ENCODE results near the gene ZBTB20. TPM values are rescaled to one million over a fixed set of nuclear protein-coding genes. Genes with fewer than 3 reads are reported as not detected.

ZBTB20 gene
- total RNA-seq, 5 donors from 2014 or later (not counting 1 experiment from before 2014, with no cell fraction given) = 43.1 to 80.7 (median 48.4) TPM

- WGBS (ENCODE audit: insufficient coverage) = 100% methylated on average over 2 of the region's 3 CpGs
- POLR2A ChIA-PET = no interaction called here
- no peaks in the 10 kb centered on the region for H3K27me3 Mint-ChIP-seq
Measured at GRCh38 chr3:114848643-114849350, 298.3 kb downstream of the ZBTB20 start.

GRCh38 chr3:114848082-114848481, 299.0 kb downstream of the ZBTB20 start:
- no peak for DNase-seq
- no peaks in the 10 kb centered on the region for H3K27me3 Mint-ChIP-seq
- Histone ChIP-seq H3K4me3 (ENCODE audit: control insufficient read depth in 1 of 2, extremely low read depth in 1 of 2, low read length in 1 of 2) (no peak overlapping the region), H3K36me3 (ENCODE audit: control insufficient read depth in 2 of 2, extremely low read depth in 1 of 2, insufficient read depth in 1 of 2, low read length in 1 of 2) (no peaks in the 10 kb centered on the region), H3K9me3 (no peaks in the 10 kb centered on the region), H3K27me3 (replicated peaks in 1 of 2; ENCODE audit: control insufficient read depth in 2 of 2, extremely low read depth in 1 of 2, insufficient read depth in 2 of 2, low read length in 1 of 2) (no peaks in the 10 kb centered on the region), H3K27ac (ENCODE audit: low read length) (no peak overlapping the region), H3K4me1 (ENCODE audit: control insufficient read depth in 1 of 2, extremely low read depth in 1 of 2, insufficient read depth in 2 of 2, low read length in 2 of 2) (no peaks in the 10 kb centered on the region)
- H3K4me1 Mint-ChIP-seq = peaks cover 0 to 6% (median 5%) of the 10 kb centered on the region in 3 donors
- H3K27ac Mint-ChIP-seq = no peak overlapping the region
- peaks cover 12% of the 10 kb centered on the region for H3K36me3 Mint-ChIP-seq
- POLR2A ChIA-PET = no interaction called here
- ATAC-seq (replicated peaks in 1 of 4) = no peak
- CTCF ChIA-PET = no interaction called here
- H3K9me3 Mint-ChIP-seq = no peaks in the 10 kb centered on the region
- no peak overlapping the region for H3K4me3 Mint-ChIP-seq
- WGBS (ENCODE audit: insufficient coverage) = 93% methylated on average over 2 of the region's 7 CpGs

More at GRCh38 chr3:114848643-114849350, 298.3 kb downstream of the ZBTB20 start:
- Mint-ChIP-seq H3K9me3 (no peaks in the 10 kb centered on the region), H3K27ac (no peak overlapping the region), H3K4me1 (peaks cover 0 to 10% (median 7%) of the 10 kb centered on the region in 3 donors), H3K36me3 (peaks cover 14% of the 10 kb centered on the region), H3K4me3 (no peak overlapping the region)
- no peaks in the 10 kb centered on the region for H3K27me3 ChIP-seq (replicated peaks in 1 of 2; ENCODE audit: control insufficient read depth in 2 of 2, extremely low read depth in 1 of 2, insufficient read depth in 2 of 2, low read length in 1 of 2)
- no peaks in the 10 kb centered on the region for H3K9me3 ChIP-seq
- H3K27ac ChIP-seq (ENCODE audit: low read length) = no peak overlapping the region
- no peak overlapping the region for H3K4me3 ChIP-seq (ENCODE audit: control insufficient read depth in 1 of 2, extremely low read depth in 1 of 2, low read length in 1 of 2)
- H3K36me3 ChIP-seq (ENCODE audit: control insufficient read depth in 2 of 2, extremely low read depth in 1 of 2, insufficient read depth in 1 of 2, low read length in 1 of 2) = no peaks in the 10 kb centered on the region
- H3K4me1 ChIP-seq (ENCODE audit: control insufficient read depth in 1 of 2, extremely low read depth in 1 of 2, insufficient read depth in 2 of 2, low read length in 2 of 2) = no peaks in the 10 kb centered on the region
- CTCF ChIA-PET = interaction anchor here in 1 of 2 donors (0.6 kb wide), 1 partner anchor 40 kb away, joined by 8 read pairs; no protein-coding TSS in a partner anchor
- DNase-seq (no peak), ATAC-seq (replicated peaks in 1 of 4) (no peak)

GRCh38 chr3:114847564-114847963, 299.5 kb downstream of the ZBTB20 start:
- H3K4me1 Mint-ChIP-seq = peaks cover 0 to 6% (median 5%) of the 10 kb centered on the region in 3 donors

GRCh38 chr3:114846779-114847178, 300.3 kb downstream of the ZBTB20 start:
- ATAC-seq (replicated peaks in 1 of 4) = no peak
- no peaks in the 10 kb centered on the region for H3K9me3 Mint-ChIP-seq
- no CpG with 5 or more reads among the region's 3 CpGs for WGBS (ENCODE audit: insufficient coverage)

More at GRCh38 chr3:114847564-114847963, 299.5 kb downstream of the ZBTB20 start:
- no CpG with 5 or more reads among the region's 2 CpGs for WGBS (ENCODE audit: insufficient coverage)
- Mint-ChIP-seq H3K27me3 (no peaks in the 10 kb centered on the region), H3K36me3 (peaks cover 10% of the 10 kb centered on the region), H3K4me3 (no peak overlapping the region), H3K9me3 (no peaks in the 10 kb centered on the region), H3K27ac (no peak overlapping the region)
- H3K27ac ChIP-seq (ENCODE audit: low read length) = no peak overlapping the region
- ChIA-PET POLR2A (no interaction called here), CTCF (no interaction called here)
- H3K36me3 ChIP-seq (ENCODE audit: control insufficient read depth in 2 of 2, extremely low read depth in 1 of 2, insufficient read depth in 1 of 2, low read length in 1 of 2) = no peaks in the 10 kb centered on the region
- no peaks in the 10 kb centered on the region for H3K27me3 ChIP-seq (replicated peaks in 1 of 2; ENCODE audit: control insufficient read depth in 2 of 2, extremely low read depth in 1 of 2, insufficient read depth in 2 of 2, low read length in 1 of 2)
- DNase-seq = no peak
- H3K9me3 ChIP-seq = no peaks in the 10 kb centered on the region
- no peak for ATAC-seq (replicated peaks in 1 of 4)
- H3K4me1 ChIP-seq (ENCODE audit: control insufficient read depth in 1 of 2, extremely low read depth in 1 of 2, insufficient read depth in 2 of 2, low read length in 2 of 2) = no peaks in the 10 kb centered on the region
- H3K4me3 ChIP-seq (ENCODE audit: control insufficient read depth in 1 of 2, extremely low read depth in 1 of 2, low read length in 1 of 2) = no peak overlapping the region

GRCh38 chr3:114846252-114846651, 300.8 kb downstream of the ZBTB20 start:
- H3K36me3 ChIP-seq (ENCODE audit: control insufficient read depth in 2 of 2, extremely low read depth in 1 of 2, insufficient read depth in 1 of 2, low read length in 1 of 2) = no peaks in the 10 kb centered on the region
- ChIA-PET POLR2A (no interaction called here), CTCF (interaction anchor here in 1 of 2 donors (0.6 kb wide), 1 partner anchor 59 kb away, joined by 3 read pairs; no protein-coding TSS in a partner anchor)
- WGBS (ENCODE audit: insufficient coverage) = no CpG with 5 or more reads among the region's 1 CpG
- H3K4me3 Mint-ChIP-seq = no peak overlapping the region
- H3K9me3 Mint-ChIP-seq = no peaks in the 10 kb centered on the region
- no peaks in the 10 kb centered on the region for H3K9me3 ChIP-seq
- no peak overlapping the region for H3K27ac Mint-ChIP-seq
- H3K36me3 Mint-ChIP-seq = peaks cover 13% of the 10 kb centered on the region
- peaks cover 5 to 6% (median 5%) of the 10 kb centered on the region in 3 donors for H3K4me1 Mint-ChIP-seq
- H3K4me1 ChIP-seq (ENCODE audit: control insufficient read depth in 1 of 2, extremely low read depth in 1 of 2, insufficient read depth in 2 of 2, low read length in 2 of 2) = no peaks in the 10 kb centered on the region
- H3K27me3 ChIP-seq (replicated peaks in 1 of 2; ENCODE audit: control insufficient read depth in 2 of 2, extremely low read depth in 1 of 2, insufficient read depth in 2 of 2, low read length in 1 of 2) = no peaks in the 10 kb centered on the region
- ATAC-seq (replicated peaks in 1 of 4) (no peak), DNase-seq (no peak)
- H3K4me3 ChIP-seq (ENCODE audit: control insufficient read depth in 1 of 2, extremely low read depth in 1 of 2, low read length in 1 of 2) = no peak overlapping the region
- no peaks in the 10 kb centered on the region for H3K27me3 Mint-ChIP-seq
- no peak overlapping the region for H3K27ac ChIP-seq (ENCODE audit: low read length)

More at GRCh38 chr3:114846779-114847178, 300.3 kb downstream of the ZBTB20 start:
- no peaks in the 10 kb centered on the region for H3K36me3 ChIP-seq (ENCODE audit: control insufficient read depth in 2 of 2, extremely low read depth in 1 of 2, insufficient read depth in 1 of 2, low read length in 1 of 2)
- H3K4me1 Mint-ChIP-seq = peaks cover 0 to 6% (median 5%) of the 10 kb centered on the region in 3 donors
- no peak overlapping the region for H3K4me3 ChIP-seq (ENCODE audit: control insufficient read depth in 1 of 2, extremely low read depth in 1 of 2, low read length in 1 of 2)
- H3K27me3 ChIP-seq (replicated peaks in 1 of 2; ENCODE audit: control insufficient read depth in 2 of 2, extremely low read depth in 1 of 2, insufficient read depth in 2 of 2, low read length in 1 of 2) = no peaks in the 10 kb centered on the region
- DNase-seq = no peak
- H3K4me3 Mint-ChIP-seq = no peak overlapping the region
- ChIA-PET CTCF (interaction anchor here in 1 of 2 donors (0.6 kb wide), 1 partner anchor 60 kb away, joined by 3 read pairs; no protein-coding TSS in a partner anchor), POLR2A (no interaction called here)
- no peak overlapping the region for H3K27ac Mint-ChIP-seq
- H3K4me1 ChIP-seq (ENCODE audit: control insufficient read depth in 1 of 2, extremely low read depth in 1 of 2, insufficient read depth in 2 of 2, low read length in 2 of 2) = no peaks in the 10 kb centered on the region
- no peak overlapping the region for H3K27ac ChIP-seq (ENCODE audit: low read length)
- peaks cover 8% of the 10 kb centered on the region for H3K36me3 Mint-ChIP-seq
- no peaks in the 10 kb centered on the region for H3K27me3 Mint-ChIP-seq
- no peaks in the 10 kb centered on the region for H3K9me3 ChIP-seq

- no peaks in the 10 kb centered on the region for H3K36me3 ChIP-seq (ENCODE audit: control insufficient read depth in 2 of 2, extremely low read depth in 1 of 2, insufficient read depth in 1 of 2, low read length in 1 of 2)
- Mint-ChIP-seq H3K27ac (no peak overlapping the region), H3K27me3 (no peaks in the 10 kb centered on the region), H3K4me3 (no peak overlapping the region), H3K9me3 (no peaks in the 10 kb centered on the region), H3K4me1 (peaks cover 4 to 6% (median 4%) of the 10 kb centered on the region in 3 donors), H3K36me3 (peaks cover 46% of the 10 kb centered on the region)
- H3K27ac ChIP-seq (ENCODE audit: low read length) = no peak overlapping the region
- no peak overlapping the region for H3K4me3 ChIP-seq (ENCODE audit: control insufficient read depth in 1 of 2, extremely low read depth in 1 of 2, low read length in 1 of 2)
- CTCF ChIA-PET = no interaction called here
- H3K27me3 ChIP-seq (replicated peaks in 1 of 2; ENCODE audit: control insufficient read depth in 2 of 2, extremely low read depth in 1 of 2, insufficient read depth in 2 of 2, low read length in 1 of 2) = no peaks in the 10 kb centered on the region
- WGBS (ENCODE audit: insufficient coverage) = 75% methylated on average over 1 of the region's 1 CpG
- H3K4me1 ChIP-seq (ENCODE audit: control insufficient read depth in 1 of 2, extremely low read depth in 1 of 2, insufficient read depth in 2 of 2, low read length in 2 of 2) = no peaks in the 10 kb centered on the region
- DNase-seq (no peak), ATAC-seq (replicated peaks in 1 of 4) (no peak)
- no peaks in the 10 kb centered on the region for H3K9me3 ChIP-seq
- POLR2A ChIA-PET = interaction anchor here in 1 of 2 donors (1.6 kb wide), 1 partner anchor 17 kb away, joined by 4 read pairs; no protein-coding TSS in a partner anchor
Measured at GRCh38 chr3:114841515-114841914, 305.6 kb downstream of the ZBTB20 start.

All from T-cell (primary cell).